Measurements from ENCODE around the gene HOXB1. TPM values are rescaled to one million over a fixed set of nuclear protein-coding genes. Genes with fewer than 3 reads are reported as not detected.

HOXB1 gene
- total RNA-seq, 1 donor from 2014 or later: not detected

- POLR2A ChIA-PET: no interaction called here
- intact Hi-C loops (cut with micrococcal nuclease): no loop called here
- H3K27me3 Mint-ChIP-seq: peaks cover 28% of the 10 kb centered on the region
These were observed 30.9 kb downstream of the HOXB1 start for GRCh38 chr17:48499735-48500434.

GRCh38 chr17:48499248-48499647 lies 31.6 kb downstream of the HOXB1 start:
- H3K4me1 Mint-ChIP-seq: no peaks in the 10 kb centered on the region
- TF ChIP-seq CTCF (IDR thresholded peaks at IDR 0.05): no peak
- no peaks in the 10 kb centered on the region for H3K9me3 Mint-ChIP-seq
- intact Hi-C loops (cut with micrococcal nuclease): no loop called here
- POLR2A ChIA-PET: no interaction called here
- no peaks in the 10 kb centered on the region for H3K36me3 Mint-ChIP-seq (ENCODE audit: low read depth)
- no peak overlapping the region for H3K27ac Mint-ChIP-seq
- ATAC-seq (ENCODE audit: low read depth) (no peak), DNase-seq (no peak)
- H3K27me3 Mint-ChIP-seq: peaks cover 25% of the 10 kb centered on the region
- CTCF ChIA-PET: interaction anchor here (1.7 kb wide), 1 partner anchor 147 kb away, joined by 5 read pairs; no protein-coding TSS in a partner anchor
- H3K4me3 Mint-ChIP-seq: no peak overlapping the region

More at GRCh38 chr17:48499735-48500434, 30.9 kb downstream of the HOXB1 start:
- H3K9me3 Mint-ChIP-seq: no peaks in the 10 kb centered on the region
- no peak for TF ChIP-seq CTCF (IDR thresholded peaks at IDR 0.05)
- no peaks in the 10 kb centered on the region for H3K4me1 Mint-ChIP-seq
- no peak overlapping the region for H3K4me3 Mint-ChIP-seq
- H3K36me3 Mint-ChIP-seq (ENCODE audit: low read depth): no peaks in the 10 kb centered on the region
- DNase-seq (no peak), ATAC-seq (ENCODE audit: low read depth) (no peak)
- no peak overlapping the region for H3K27ac Mint-ChIP-seq
- CTCF ChIA-PET: interaction anchor here (1.2 to 1.7 kb wide), 2 partner anchors 93 to 148 kb away, joined by 3 to 5 read pairs; no protein-coding TSS in a partner anchor

- no peak for TF ChIP-seq CTCF (IDR thresholded peaks at IDR 0.05)
- ATAC-seq (ENCODE audit: low read depth) (no peak), DNase-seq (no peak)
- CTCF ChIA-PET: no interaction called here
- Mint-ChIP-seq H3K36me3 (ENCODE audit: low read depth) (no peaks in the 10 kb centered on the region), H3K4me1 (no peaks in the 10 kb centered on the region), H3K27ac (no peak overlapping the region), H3K27me3 (peaks cover 27% of the 10 kb centered on the region), H3K9me3 (no peaks in the 10 kb centered on the region), H3K4me3 (no peak overlapping the region)
- POLR2A ChIA-PET: no interaction called here
- intact Hi-C loops (cut with micrococcal nuclease): no loop called here
These were observed 32.5 kb downstream of the HOXB1 start for GRCh38 chr17:48498164-48498850.

GRCh38 chr17:48497103-48497502 lies 33.7 kb downstream of the HOXB1 start:
- Mint-ChIP-seq H3K27me3 (peaks cover 20% of the 10 kb centered on the region), H3K36me3 (ENCODE audit: low read depth) (no peaks in the 10 kb centered on the region), H3K4me1 (peaks cover 4% of the 10 kb centered on the region), H3K4me3 (no peak overlapping the region), H3K27ac (no peak overlapping the region), H3K9me3 (no peaks in the 10 kb centered on the region)
- DNase-seq (no peak), ATAC-seq (ENCODE audit: low read depth) (no peak)
- intact Hi-C loops (cut with micrococcal nuclease): no loop called here
- ChIA-PET CTCF (no interaction called here), POLR2A (no interaction called here)
- TF ChIP-seq CTCF (IDR thresholded peaks at IDR 0.05): no peak

- H3K27me3 Mint-ChIP-seq: peaks cover 21% of the 10 kb centered on the region
- no peaks in the 10 kb centered on the region for H3K36me3 Mint-ChIP-seq (ENCODE audit: low read depth)
- ATAC-seq (ENCODE audit: low read depth): no peak
- TF ChIP-seq CTCF (IDR thresholded peaks at IDR 0.05): no peak
- ChIA-PET POLR2A (no interaction called here), CTCF (no interaction called here)
- H3K9me3 Mint-ChIP-seq: no peaks in the 10 kb centered on the region
- DNase-seq: no peak
- H3K4me3 Mint-ChIP-seq: no peak overlapping the region
- no peak overlapping the region for H3K27ac Mint-ChIP-seq
- intact Hi-C loops (cut with micrococcal nuclease): no loop called here
- peaks cover 16% of the 10 kb centered on the region for H3K4me1 Mint-ChIP-seq
These were observed 36.5 kb downstream of the HOXB1 start for GRCh38 chr17:48494335-48494734.

Measured in activated B cell treated with CpG ODN at 0.5 μM for 24 hours (primary cell).